H9 (cell line): ENCODE data around the gene DMBT1. TPM values are rescaled to one million over a fixed set of nuclear protein-coding genes. Genes with fewer than 3 reads are reported as not detected.

Experiments
- DNase-seq: peaks from one replicate; pipeline ENCODE4 v3.0.0-alpha.2; 2017
- H2AFZ ChIP-seq: one replicate; pipeline ENCODE4 v1.6.1; 2013; ENCODE audit warnings: mild to moderate bottlenecking, low read length, control low read depth, moderate library complexity
- H2AK5ac ChIP-seq: 2 replicates; pipeline ENCODE4 v1.6.1; 2013; ENCODE audit warnings: low read length, control low read depth, mixed read lengths; ENCODE audit not compliant: insufficient read length
- H2BK120ac ChIP-seq: one replicate; pipeline ENCODE4 v1.6.1; 2013; ENCODE audit warnings: low read depth, mild to moderate bottlenecking, low read length, control low read depth, inconsistent platforms; ENCODE audit not compliant: poor library complexity, severe bottlenecking
- H2BK12ac ChIP-seq: 2 replicates; pipeline ENCODE4 v1.6.1; 2013; ENCODE audit warnings: low read length, control low read depth, mixed read lengths, low read depth; ENCODE audit not compliant: insufficient read length
- H2BK15ac ChIP-seq: 2 replicates; pipeline ENCODE4 v1.6.1; 2013; ENCODE audit warnings: low read depth, low read length, control low read depth
- H2BK20ac ChIP-seq: one replicate; pipeline ENCODE4 v1.6.1; 2013; ENCODE audit warnings: low read depth, mild to moderate bottlenecking, low read length, control low read depth, inconsistent platforms; ENCODE audit not compliant: poor library complexity, severe bottlenecking
- H2BK5ac ChIP-seq: 2 replicates; pipeline ENCODE4 v1.6.1; 2013; ENCODE audit warnings: low read length, control low read depth, mixed read lengths; ENCODE audit not compliant: insufficient read length
- H3K14ac ChIP-seq: 2 replicates; pipeline ENCODE4 v1.6.1; 2013; ENCODE audit warnings: low read length, control low read depth; ENCODE audit not compliant: insufficient read depth
- H3K18ac ChIP-seq: 2 replicates; pipeline ENCODE4 v1.6.1; 2013; ENCODE audit warnings: low read depth, mild to moderate bottlenecking, mixed read lengths, low read length, control low read depth; ENCODE audit not compliant: insufficient read length
- H3K23ac ChIP-seq: 2 replicates; pipeline ENCODE4 v1.6.1; 2013; ENCODE audit warnings: low read length, control low read depth, mixed read lengths, low read depth; ENCODE audit not compliant: insufficient read length
- H3K23me2 ChIP-seq: 2 replicates; pipeline ENCODE4 v1.6.1; 2013; ENCODE audit warnings: low read depth, mild to moderate bottlenecking, mixed read lengths, low read length, control low read depth; ENCODE audit not compliant: insufficient read length, poor library complexity, severe bottlenecking
- H3K27ac ChIP-seq: 2 replicates; pipeline ENCODE4 v1.5.1; 2013; ENCODE audit warnings: low read length, control low read depth, mixed read lengths, low read depth; ENCODE audit not compliant: insufficient read length
- H3K27me3 ChIP-seq: 2 replicates; pipeline ENCODE4 v1.6.1; 2013; ENCODE audit warnings: low read length, control low read depth, inconsistent platforms; ENCODE audit not compliant: insufficient read depth
- H3K4ac ChIP-seq: 2 replicates; pipeline ENCODE4 v1.6.1; 2013; ENCODE audit warnings: low read depth, mild to moderate bottlenecking, control low read depth, inconsistent platforms, low read length, moderate library complexity
- H3K4me1 ChIP-seq: 2 replicates; pipeline ENCODE4 v1.6.1; 2013; ENCODE audit warnings: low read length, control low read depth, inconsistent platforms; ENCODE audit not compliant: insufficient read depth
- H3K4me2 ChIP-seq: 2 replicates; pipeline ENCODE4 v1.6.1; 2013; ENCODE audit warnings: low read length, control low read depth, mixed read lengths; ENCODE audit not compliant: insufficient read length, insufficient read depth
- H3K56ac ChIP-seq: 2 replicates; pipeline ENCODE4 v1.6.1; 2013; ENCODE audit warnings: low read depth, mild to moderate bottlenecking, mixed read lengths, low read length, control low read depth; ENCODE audit not compliant: insufficient read length
- H3K79me1 ChIP-seq: 2 replicates; pipeline ENCODE4 v1.6.1; 2013; ENCODE audit warnings: low read depth, mild to moderate bottlenecking, moderate library complexity, low read length, control low read depth, inconsistent platforms; ENCODE audit not compliant: insufficient read depth, poor library complexity, severe bottlenecking
- H3K79me2 ChIP-seq: 2 replicates; pipeline ENCODE4 v1.6.1; 2013; ENCODE audit warnings: low read length, control low read depth, inconsistent platforms; ENCODE audit not compliant: insufficient read depth
- H3K9ac ChIP-seq: 2 replicates; pipeline ENCODE4 v1.6.1; 2013; ENCODE audit warnings: low read length, control low read depth, mixed read lengths; ENCODE audit not compliant: insufficient read length; ENCODE audit errors: extremely low read depth
- H3K9me3 ChIP-seq: one replicate; pipeline ENCODE4 v1.6.1; 2013; ENCODE audit warnings: low read depth, low read length, inconsistent platforms; ENCODE audit not compliant: control insufficient read depth
- H3T11ph ChIP-seq: one replicate; pipeline ENCODE4 v1.6.1; 2013; ENCODE audit warnings: mild to moderate bottlenecking, low read length, control low read depth, inconsistent platforms
- H4K20me1 ChIP-seq: one replicate; pipeline ENCODE4 v1.6.1; 2013; ENCODE audit not compliant: control insufficient read depth, insufficient read length, insufficient read depth
- H4K5ac ChIP-seq: 2 replicates; pipeline ENCODE4 v1.6.1; 2013; ENCODE audit warnings: low read depth, mild to moderate bottlenecking, mixed read lengths, low read length, control low read depth; ENCODE audit not compliant: insufficient read length
- H4K8ac ChIP-seq: replicated peaks from 2 replicates; pipeline ENCODE4 v1.6.1; 2013; ENCODE audit warnings: low read length, control low read depth, mixed read lengths, low read depth; ENCODE audit not compliant: insufficient read length
- H4K91ac ChIP-seq: 2 replicates; pipeline ENCODE4 v1.6.1; 2013; ENCODE audit warnings: low read depth, mild to moderate bottlenecking, moderate library complexity, mixed read lengths, low read length, control low read depth; ENCODE audit not compliant: insufficient read length
- H3K27ac Mint-ChIP-seq, 3 experiments: 2 replicates in 2 of 3; 3 replicates in 1 of 3; pipeline ENCODE4 v1.8.0; 2020 to 2021; ENCODE audit warnings: mixed read lengths in 3 of 3, mild to moderate bottlenecking in 1 of 3, moderate library complexity in 1 of 3
- H3K27me3 Mint-ChIP-seq: 2 replicates; pipeline ENCODE4 v1.8.0; 2021; ENCODE audit warnings: low read depth, mild to moderate bottlenecking, moderate library complexity, mixed read lengths
- H3K36me3 Mint-ChIP-seq, 3 experiments: 2 replicates in 2 of 3; 3 replicates in 1 of 3; pipeline ENCODE4 v1.8.0; 2020 to 2021; ENCODE audit warnings: low read depth in 3 of 3, mixed read lengths in 3 of 3; ENCODE audit not compliant: insufficient read depth in 1 of 3
- H3K4me1 Mint-ChIP-seq, 2 experiments: 2 replicates each; pipeline ENCODE4 v1.8.0; 2020; ENCODE audit warnings: mixed read lengths in 2 of 2
- H3K4me3 Mint-ChIP-seq, 2 experiments: 2 replicates in 1 of 2; 3 replicates in 1 of 2; pipeline ENCODE4 v1.8.0; 2020 to 2021; ENCODE audit warnings: mild to moderate bottlenecking in 2 of 2, mixed read lengths in 2 of 2, moderate library complexity in 1 of 2
- H3K9me3 Mint-ChIP-seq, 2 experiments: 2 replicates in 1 of 2; 3 replicates in 1 of 2; pipeline ENCODE4 v1.8.0; 2020; ENCODE audit warnings: mild to moderate bottlenecking in 2 of 2, mixed read lengths in 2 of 2, moderate library complexity in 1 of 2
- CTCF ChIP-seq: fragments of 200-600 bp; sonication (generic); conservative IDR thresholded peaks from 3 replicates; pipeline ENCODE4 v1.8.0; 2021; ENCODE audit warnings: antibody characterized with exemption, mild to moderate bottlenecking
- WGBS: extraction: QIAGEN DNeasy Blood & Tissue Kit; methylation state at CpG from one replicate; pipeline ENCODE4 v1.1.7; 2013; ENCODE audit warnings: missing lambda C conversion rate, low lambda C conversion rate, mixed read lengths; ENCODE audit not compliant: insufficient read length; ENCODE audit errors: extremely low coverage; 5-methylcytosine and 5-hydroxymethylcytosine counted together
- total RNA-seq: library from RNA; stranded (reverse); gene quantifications from 2 replicates; pipeline ENCODE4 v1.2.1, GENCODE V29; 2021

Gene DMBT1
- total RNA-seq, 1 experiment from 2014 or later, result 0.04 TPM

- Histone ChIP-seq H3K9ac (no peak overlapping the region), H4K8ac (no peak overlapping the region), H3K23me2 (no peaks in the 10 kb centered on the region), H3K23ac (no peak overlapping the region), H3K27me3 (no peaks in the 10 kb centered on the region), H3K4me2 (no peak overlapping the region), H3K9me3 (no peaks in the 10 kb centered on the region), H2BK15ac (no peak overlapping the region), H2AFZ (no peak overlapping the region), H3K27ac (no peak overlapping the region), H2BK12ac (no peak overlapping the region), H4K91ac (no peak overlapping the region), H4K20me1 (no peaks in the 10 kb centered on the region), H3K18ac (no peak overlapping the region), H3K79me1 (no peaks in the 10 kb centered on the region), H3K4me1 (no peaks in the 10 kb centered on the region), H3K14ac (no peak overlapping the region), H2BK20ac (no peak overlapping the region), H2AK5ac (no peak overlapping the region), H4K5ac (no peak overlapping the region), H3K4ac (no peak overlapping the region), H2BK120ac (no peak overlapping the region), H3K56ac (no peak overlapping the region), H3T11ph (no peak overlapping the region), H2BK5ac (no peak overlapping the region), H3K79me2 (no peaks in the 10 kb centered on the region)
- peaks cover 7 to 9% of the 10 kb centered on the region in 2 experiments for H3K4me1 Mint-ChIP-seq
- H3K9me3 Mint-ChIP-seq, result no peaks in the 10 kb centered on the region
- TF ChIP-seq CTCF, result no peak
- no peaks in the 10 kb centered on the region; a peak in 1 of 7 replicates for H3K36me3 Mint-ChIP-seq
- H3K27ac Mint-ChIP-seq, result no peak overlapping the region; a peak in 1 of 7 replicates
- no peak for DNase-seq
- peaks cover 2% of the 10 kb centered on the region for H3K27me3 Mint-ChIP-seq
- no peak overlapping the region for H3K4me3 Mint-ChIP-seq
- WGBS, result no CpG with 5 or more reads among the region's 5 CpGs
Observed at GRCh38 chr10:122632031-122632430, 71.5 kb downstream of the DMBT1 start.
